ENCODE results near the gene C2orf42. TPM values are rescaled to one million over a fixed set of nuclear protein-coding genes. Genes with fewer than 3 reads are reported as not detected.
"Not testable (repeated sequence)": the region's sequence is repeated elsewhere in the genome, so short reads cannot be mapped to it uniquely, and the experiment has no call there.

C2orf42 gene
- total and polyA plus RNA-seq, 10 of the 15 experiments (the other 5 are each of a cell fraction or from before 2014, with no cell fraction given): 5.5 to 19.8 (median 11.5) TPM

- WGBS (ENCODE audit: insufficient coverage, insufficient replicate concordance, low lambda C conversion rate, missing lambda C conversion rate): 97% methylated on average over 8 of the region's 8 CpGs
- Histone ChIP-seq H3K4me2 (ENCODE audit: control insufficient read depth, insufficient read depth) (no peak overlapping the region), H3K27me3 (replicated peaks in 1 of 2; ENCODE audit: control insufficient read depth in 2 of 2, insufficient read depth in 2 of 2, low read length in 1 of 2) (no peaks in the 10 kb centered on the region), H3K9me3 (replicated peaks; ENCODE audit: control insufficient read depth, insufficient read depth, low read length) (no peaks in the 10 kb centered on the region), H3K79me2 (ENCODE audit: control insufficient read depth, insufficient read depth, low read length) (no peaks in the 10 kb centered on the region), H3K4me1 (ENCODE audit: control insufficient read depth, insufficient read depth, low read length) (no peaks in the 10 kb centered on the region; the same call in 1 of the 2 replicates), H3K36me3 (ENCODE audit: control insufficient read depth in 2 of 2, insufficient read depth in 2 of 2, low read length in 1 of 2) (peaks cover 0 to 5% of the 10 kb centered on the region in 2 experiments; a peak in 2 of 4 replicates), H3K4me3 (no peak overlapping the region), H4K20me1 (ENCODE audit: control insufficient read depth, insufficient read depth) (no peaks in the 10 kb centered on the region), H3K27ac (ENCODE audit: control insufficient read depth, insufficient read depth) (no peak overlapping the region), H2AFZ (ENCODE audit: control insufficient read depth, low read depth, low read length) (no peak overlapping the region), H3K9ac (ENCODE audit: control insufficient read depth, insufficient read depth, low read length) (no peak overlapping the region)
- BruUV-seq (replicated peaks): no TSS peak
- POLR2A ChIA-PET: interaction anchor here (0.8 kb wide), 1 partner anchor 17 kb away, joined by 3 read pairs; the partner anchor contains the start of gene C2orf42
- SMC1A ChIA-PET (ENCODE audit: uncharacterized antibody, unreplicated experiment): interaction anchor here (0.6 kb wide), 1 partner anchor 411 kb away, joined by 3 read pairs; no protein-coding TSS in a partner anchor
- intact Hi-C loops (cut with micrococcal nuclease; ENCODE audit: unreplicated experiment): no loop called here
- CTCF ChIA-PET: interaction anchor here (1.3 kb wide), 1 partner anchor 12 kb away, joined by 3 read pairs; no protein-coding TSS in a partner anchor
- FAIRE-seq (no peak), DNase-seq (ENCODE audit: low read depth, low spot score) (no peak), ATAC-seq (no peak)
- in situ Hi-C loops (cut with MboI): no loop called here
- RAD21 ChIA-PET (ENCODE audit: unreplicated experiment): no interaction called here
- TF ChIP-seq MYC (IDR thresholded peaks at IDR 0.05; ENCODE audit: insufficient read depth, insufficient read length, insufficient replicate concordance, low read length, severe bottlenecking) (no peak), CHD1 (IDR thresholded peaks at IDR 0.05; ENCODE audit: low read depth, low read length) (no peak), NRF1 (conservative IDR thresholded peaks at IDR 0.05; ENCODE audit: low read depth, low read length) (no peak), ZNF207 (IDR thresholded peaks at IDR 0.05; ENCODE audit: borderline replicate concordance) (no peak), STAT1 (conservative IDR thresholded peaks at IDR 0.05) (no peak), ATF7 (IDR thresholded peaks at IDR 0.05; ENCODE audit: low read depth) (no peak), SREBF1 (IDR thresholded peaks at IDR 0.05; ENCODE audit: low read length) (no peak), KLF5 (IDR thresholded peaks at IDR 0.05; ENCODE audit: partially characterized antibody) (no peak), PAX8 (IDR thresholded peaks at IDR 0.05) (no peak), STAT3 (IDR thresholded peaks at IDR 0.05; ENCODE audit: low read depth, low read length) (no peak), YY1 (IDR thresholded peaks at IDR 0.05; ENCODE audit: low read depth, low read length) (no peak), BACH1 (IDR thresholded peaks at IDR 0.05; ENCODE audit: borderline replicate concordance) (no peak), CBFB (IDR thresholded peaks at IDR 0.05; ENCODE audit: low read depth) (no peak), USF1 (IDR thresholded peaks at IDR 0.05; ENCODE audit: borderline replicate concordance, extremely low read length, insufficient read depth, low read depth, low read length) (no peak), TCF7 (IDR thresholded peaks at IDR 0.05; ENCODE audit: borderline replicate concordance) (no peak), SMAD5 (IDR thresholded peaks at IDR 0.05; ENCODE audit: low read depth) (no peak)
Measured at GRCh38 chr2:70173520-70173919, 17.3 kb downstream of the C2orf42 start.

GRCh38 chr2:70169654-70170245, 21.1 kb downstream of the C2orf42 start:
- BruUV-seq (replicated peaks); intact Hi-C loops (cut with micrococcal nuclease; ENCODE audit: unreplicated experiment); H3K27me3 ChIP-seq (replicated peaks in 1 of 2; ENCODE audit: control insufficient read depth in 2 of 2, insufficient read depth in 2 of 2, low read length in 1 of 2); DNase-seq (ENCODE audit: low read depth, low spot score); H3K4me3 ChIP-seq; H2AFZ ChIP-seq (ENCODE audit: control insufficient read depth, low read depth, low read length); H4K20me1 ChIP-seq (ENCODE audit: control insufficient read depth, insufficient read depth); SMC1A ChIA-PET (ENCODE audit: uncharacterized antibody, unreplicated experiment); H3K4me2 ChIP-seq (ENCODE audit: control insufficient read depth, insufficient read depth); H3K27ac ChIP-seq (ENCODE audit: control insufficient read depth, insufficient read depth); H3K4me1 ChIP-seq (ENCODE audit: control insufficient read depth, insufficient read depth, low read length); FAIRE-seq; H3K9ac ChIP-seq (ENCODE audit: control insufficient read depth, insufficient read depth, low read length); in situ Hi-C loops (cut with MboI); RAD21 ChIA-PET (ENCODE audit: unreplicated experiment); H3K36me3 ChIP-seq (ENCODE audit: control insufficient read depth in 2 of 2, insufficient read depth in 2 of 2, low read length in 1 of 2); ATAC-seq; H3K9me3 ChIP-seq (replicated peaks; ENCODE audit: control insufficient read depth, insufficient read depth, low read length); H3K79me2 ChIP-seq (ENCODE audit: control insufficient read depth, insufficient read depth, low read length): not testable (repeated sequence)
- CTCF ChIA-PET: interaction anchor here (1.3 kb wide), 1 partner anchor 21 kb away, joined by 7 read pairs; the partner anchor contains the start of gene C2orf42
- 96% methylated on average over 11 of the region's 11 CpGs for WGBS (ENCODE audit: insufficient coverage, insufficient replicate concordance, low lambda C conversion rate, missing lambda C conversion rate)
- POLR2A ChIA-PET: interaction anchor here (0.6 to 0.7 kb wide), 2 partner anchors 9 to 16 kb away, joined by 3 read pairs; no protein-coding TSS in a partner anchor
